Muscle layer of colon (tissue), 2 donors: ENCODE data around the gene TNS3.
"Not testable (repeated sequence)": the region's sequence is repeated elsewhere in the genome, so short reads cannot be mapped to it uniquely, and the experiment has no call there.

Source experiments
- H3K27ac ChIP-seq: one replicate; pipeline ENCODE4 v1.7.0; 2013; ENCODE audit warnings: low read depth, mild to moderate bottlenecking, low read length, moderate library complexity
- H3K27me3 ChIP-seq, 2 donors: one replicate each; pipeline ENCODE4 v1.7.0; 2013; ENCODE audit warnings: low read length in 2 of 2, mild to moderate bottlenecking in 2 of 2; ENCODE audit not compliant: insufficient read depth in 2 of 2, control insufficient read depth in 1 of 2
- H3K36me3 ChIP-seq: one replicate; pipeline ENCODE4 v1.7.0; 2013; ENCODE audit warnings: mild to moderate bottlenecking, low read length; ENCODE audit not compliant: insufficient read depth
- H3K4me1 ChIP-seq: one replicate; pipeline ENCODE4 v1.7.0; 2013; ENCODE audit warnings: mild to moderate bottlenecking, low read length; ENCODE audit not compliant: insufficient read depth
- H3K4me3 ChIP-seq, 2 donors: one replicate each; pipeline ENCODE4 v1.7.0; 2013; ENCODE audit warnings: low read length in 2 of 2, low read depth in 1 of 2, mild to moderate bottlenecking in 1 of 2, moderate library complexity in 1 of 2
- H3K9ac ChIP-seq: one replicate; pipeline ENCODE4 v1.7.0; 2013; ENCODE audit warnings: low read length
- H3K9me3 ChIP-seq: one replicate; pipeline ENCODE4 v1.7.0; 2013; ENCODE audit warnings: mild to moderate bottlenecking, low read length
- donor health status: abdominal sarcoma.
- donor health status: Adenocarcinoma of cecum.

Gene TNS3

GRCh38 chr7:47273974-47274766 is 307.7 kb downstream of the TNS3 start:
- Histone ChIP-seq H3K27ac (no peak overlapping the region), H3K27me3 (no peaks in the 10 kb centered on the region), H3K4me1 (no peaks in the 10 kb centered on the region), H3K4me3 (no peak overlapping the region), H3K36me3 (peaks cover 24% of the 10 kb centered on the region), H3K9ac (no peak overlapping the region), H3K9me3 (no peaks in the 10 kb centered on the region)

GRCh38 chr7:47273088-47273487 is 308.8 kb downstream of the TNS3 start:
- H3K36me3 ChIP-seq, result peaks cover 14% of the 10 kb centered on the region
- H3K27me3 ChIP-seq, result no peaks in the 10 kb centered on the region

GRCh38 chr7:47271749-47272148 is 310.2 kb downstream of the TNS3 start:
- H3K4me3 ChIP-seq, result no peak overlapping the region
- H3K9me3 ChIP-seq, result no peaks in the 10 kb centered on the region
- H3K27me3 ChIP-seq, result no peaks in the 10 kb centered on the region
- H3K4me1 ChIP-seq, result no peaks in the 10 kb centered on the region
- H3K9ac ChIP-seq, result no peak overlapping the region
- peaks cover 7% of the 10 kb centered on the region for H3K36me3 ChIP-seq
- no peak overlapping the region for H3K27ac ChIP-seq

More at GRCh38 chr7:47273088-47273487, 308.8 kb downstream of the TNS3 start:
- Histone ChIP-seq H3K4me3 (no peak overlapping the region), H3K9ac (no peak overlapping the region), H3K27ac (no peak overlapping the region), H3K4me1 (no peaks in the 10 kb centered on the region), H3K9me3 (no peaks in the 10 kb centered on the region)

- Histone ChIP-seq H3K27ac (no peak overlapping the region), H3K9ac (no peak overlapping the region), H3K36me3 (no peaks in the 10 kb centered on the region), H3K27me3 (no peaks in the 10 kb centered on the region), H3K9me3 (no peaks in the 10 kb centered on the region), H3K4me1 (peaks cover 10% of the 10 kb centered on the region), H3K4me3 (no peak overlapping the region)
Observed at GRCh38 chr7:47268851-47269836, 312.8 kb downstream of the TNS3 start.

GRCh38 chr7:47267346-47267745 is 314.6 kb downstream of the TNS3 start:
- H3K27me3 ChIP-seq, result no peaks in the 10 kb centered on the region

GRCh38 chr7:47266799-47267198 is 315.1 kb downstream of the TNS3 start:
- no peak overlapping the region for H3K4me3 ChIP-seq
- no peak overlapping the region for H3K9ac ChIP-seq
- no peaks in the 10 kb centered on the region for H3K36me3 ChIP-seq
- H3K9me3 ChIP-seq, result no peaks in the 10 kb centered on the region
- peaks cover 10% of the 10 kb centered on the region for H3K4me1 ChIP-seq
- H3K27me3 ChIP-seq, result no peaks in the 10 kb centered on the region
- H3K27ac ChIP-seq, result no peak overlapping the region

More at GRCh38 chr7:47267346-47267745, 314.6 kb downstream of the TNS3 start:
- H3K27ac ChIP-seq, result no peak overlapping the region
- no peak overlapping the region for H3K9ac ChIP-seq
- H3K4me1 ChIP-seq, result peaks cover 10% of the 10 kb centered on the region
- no peak overlapping the region for H3K4me3 ChIP-seq
- H3K9me3 ChIP-seq, result no peaks in the 10 kb centered on the region
- no peaks in the 10 kb centered on the region for H3K36me3 ChIP-seq

- Histone ChIP-seq H3K9ac (no peak overlapping the region), H3K27ac (no peak overlapping the region), H3K9me3 (no peaks in the 10 kb centered on the region)
Observed at GRCh38 chr7:47266131-47266706, 315.7 kb downstream of the TNS3 start.

GRCh38 chr7:47265621-47266020 is 316.3 kb downstream of the TNS3 start:
- H3K4me1 ChIP-seq, result peaks cover 10% of the 10 kb centered on the region
- no peaks in the 10 kb centered on the region for H3K27me3 ChIP-seq
- H3K9ac ChIP-seq, result no peak overlapping the region
- H3K9me3 ChIP-seq, result no peaks in the 10 kb centered on the region
- H3K36me3 ChIP-seq, result no peaks in the 10 kb centered on the region
- no peak overlapping the region for H3K27ac ChIP-seq
- no peak overlapping the region for H3K4me3 ChIP-seq

More at GRCh38 chr7:47266131-47266706, 315.7 kb downstream of the TNS3 start:
- Histone ChIP-seq H3K36me3 (no peaks in the 10 kb centered on the region), H3K4me3 (no peak overlapping the region), H3K4me1 (peaks cover 10% of the 10 kb centered on the region), H3K27me3 (no peaks in the 10 kb centered on the region)

- Histone ChIP-seq H3K27ac (no peak overlapping the region), H3K9ac (no peak overlapping the region), H3K36me3 (no peaks in the 10 kb centered on the region), H3K4me1 (peaks cover 10% of the 10 kb centered on the region), H3K9me3 (no peaks in the 10 kb centered on the region), H3K4me3 (no peak overlapping the region), H3K27me3 (no peaks in the 10 kb centered on the region)
Observed at GRCh38 chr7:47264021-47264651, 317.8 kb downstream of the TNS3 start.

GRCh38 chr7:47262881-47263280 is 319.0 kb downstream of the TNS3 start:
- Histone ChIP-seq H3K9ac (no peak overlapping the region), H3K9me3 (no peaks in the 10 kb centered on the region), H3K4me1 (peaks cover 14% of the 10 kb centered on the region), H3K36me3 (no peaks in the 10 kb centered on the region), H3K4me3 (no peak overlapping the region), H3K27ac (no peak overlapping the region), H3K27me3 (no peaks in the 10 kb centered on the region)

GRCh38 chr7:47262160-47262559 is 319.8 kb downstream of the TNS3 start:
- not testable (repeated sequence) for H3K9ac ChIP-seq, H3K36me3 ChIP-seq, H3K4me3 ChIP-seq, H3K27me3 ChIP-seq, H3K27ac ChIP-seq, H3K9me3 ChIP-seq
- peaks cover 14% of the 10 kb centered on the region for H3K4me1 ChIP-seq
